ENCODE results near the gene PCDHGA8. TPM values are rescaled to one million over a fixed set of nuclear protein-coding genes. Genes with fewer than 3 reads are reported as not detected.
"Not testable (repeated sequence)": the region's sequence is repeated elsewhere in the genome, so short reads cannot be mapped to it uniquely, and the experiment has no call there.

PCDHGA8 gene
- total and polyA plus RNA-seq, 11 donors: 0.76 to 14.6 (median 8.1) TPM

DNA sequence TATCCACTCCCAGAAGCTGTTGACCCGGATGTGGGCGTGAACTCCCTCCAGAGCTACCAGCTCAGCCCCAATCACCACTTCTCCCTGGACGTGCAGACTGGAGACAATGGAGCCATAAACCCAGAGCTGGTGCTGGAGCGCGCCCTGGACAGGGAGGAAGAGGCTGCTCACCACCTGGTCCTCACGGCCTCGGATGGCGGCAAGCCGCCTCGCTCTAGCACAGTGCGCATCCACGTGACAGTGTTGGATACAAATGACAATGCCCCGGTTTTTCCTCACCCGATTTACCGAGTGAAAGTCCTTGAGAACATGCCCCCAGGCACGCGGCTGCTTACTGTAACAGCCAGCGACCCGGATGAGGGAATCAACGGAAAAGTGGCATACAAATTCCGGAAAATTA, 834 bp downstream of the PCDHGA8 start:
- intact Hi-C loops (cut with DNase I): no loop called here
- Histone ChIP-seq H3K4me1 (peaks cover 0 to 10% (median 0%) of the 10 kb centered on the region in 12 donors), H3K27ac (no peak overlapping the region), H3K9me3 (peaks cover 0 to 95% (median 64%) of the 10 kb centered on the region in 12 donors), H3K4me3 (no peak overlapping the region), H3K36me3 (peaks cover 0 to 12% (median 0%) of the 10 kb centered on the region in 9 donors), H3K27me3 (peaks cover 0 to 44% (median 0%) of the 10 kb centered on the region in 9 donors)
- no peak for ATAC-seq
- TF ChIP-seq, protein P1, sequence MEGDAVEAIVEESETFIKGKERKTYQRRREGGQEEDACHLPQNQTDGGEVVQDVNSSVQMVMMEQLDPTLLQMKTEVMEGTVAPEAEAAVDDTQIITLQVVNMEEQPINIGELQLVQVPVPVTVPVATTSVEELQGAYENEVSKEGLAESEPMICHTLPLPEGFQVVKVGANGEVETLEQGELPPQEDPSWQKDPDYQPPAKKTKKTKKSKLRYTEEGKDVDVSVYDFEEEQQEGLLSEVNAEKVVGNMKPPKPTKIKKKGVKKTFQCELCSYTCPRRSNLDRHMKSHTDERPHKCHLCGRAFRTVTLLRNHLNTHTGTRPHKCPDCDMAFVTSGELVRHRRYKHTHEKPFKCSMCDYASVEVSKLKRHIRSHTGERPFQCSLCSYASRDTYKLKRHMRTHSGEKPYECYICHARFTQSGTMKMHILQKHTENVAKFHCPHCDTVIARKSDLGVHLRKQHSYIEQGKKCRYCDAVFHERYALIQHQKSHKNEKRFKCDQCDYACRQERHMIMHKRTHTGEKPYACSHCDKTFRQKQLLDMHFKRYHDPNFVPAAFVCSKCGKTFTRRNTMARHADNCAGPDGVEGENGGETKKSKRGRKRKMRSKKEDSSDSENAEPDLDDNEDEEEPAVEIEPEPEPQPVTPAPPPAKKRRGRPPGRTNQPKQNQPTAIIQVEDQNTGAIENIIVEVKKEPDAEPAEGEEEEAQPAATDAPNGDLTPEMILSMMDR (IDR thresholded peaks at IDR 0.05): no peak
- TF ChIP-seq POLR2A (IDR thresholded peaks at IDR 0.05): no peak
- DNase-seq: no peak
- 48 to 63% (median 56%) methylated on average over 21 of the region's 21 CpGs for WGBS, 4 donors

DNA sequence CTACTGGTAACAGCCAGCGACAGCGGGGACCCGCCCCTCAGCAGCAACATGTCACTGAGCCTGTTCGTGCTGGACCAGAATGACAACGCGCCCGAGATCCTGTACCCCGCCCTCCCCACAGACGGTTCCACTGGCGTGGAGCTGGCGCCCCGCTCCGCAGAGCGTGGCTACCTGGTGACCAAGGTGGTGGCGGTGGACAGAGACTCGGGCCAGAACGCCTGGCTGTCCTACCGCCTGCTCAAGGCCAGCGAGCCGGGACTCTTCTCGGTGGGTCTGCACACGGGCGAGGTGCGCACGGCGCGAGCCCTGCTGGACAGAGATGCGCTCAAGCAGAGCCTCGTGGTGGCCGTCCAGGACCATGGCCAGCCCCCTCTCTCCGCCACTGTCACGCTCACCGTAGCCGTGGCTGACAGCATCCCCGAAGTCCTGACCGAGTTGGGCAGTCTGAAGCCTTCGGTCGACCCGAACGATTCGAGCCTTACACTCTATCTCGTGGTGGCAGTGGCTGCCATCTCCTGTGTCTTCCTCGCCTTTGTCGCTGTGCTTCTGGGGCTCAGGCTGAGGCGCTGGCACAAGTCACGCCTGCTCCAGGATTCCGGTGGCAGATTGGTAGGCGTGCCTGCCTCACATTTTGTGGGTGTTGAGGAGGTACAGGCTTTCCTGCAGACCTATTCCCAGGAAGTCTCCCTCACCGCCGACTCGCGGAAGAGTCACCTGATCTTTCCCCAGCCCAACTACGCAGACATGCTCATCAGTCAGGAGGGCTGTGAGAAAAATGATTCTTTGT, 2.2 kb downstream of the PCDHGA8 start:
- Histone ChIP-seq H3K4me1 (peaks cover 0 to 12% (median 4%) of the 10 kb centered on the region in 12 donors), H3K36me3 (peaks cover 0 to 12% (median 0%) of the 10 kb centered on the region in 9 donors), H3K9me3 (peaks cover 0 to 95% (median 63%) of the 10 kb centered on the region in 12 donors), H3K27me3 (peaks cover 0 to 43% (median 0%) of the 10 kb centered on the region in 9 donors)
- DNase-seq; H3K4me3 ChIP-seq; H3K27ac ChIP-seq; intact Hi-C loops (cut with DNase I); ATAC-seq: not testable (repeated sequence)
- whole genome bisulfite sequencing, 4 donors: 37 to 53% (median 43%) methylated on average over 24 to 46 of the region's 53 CpGs

DNA sequence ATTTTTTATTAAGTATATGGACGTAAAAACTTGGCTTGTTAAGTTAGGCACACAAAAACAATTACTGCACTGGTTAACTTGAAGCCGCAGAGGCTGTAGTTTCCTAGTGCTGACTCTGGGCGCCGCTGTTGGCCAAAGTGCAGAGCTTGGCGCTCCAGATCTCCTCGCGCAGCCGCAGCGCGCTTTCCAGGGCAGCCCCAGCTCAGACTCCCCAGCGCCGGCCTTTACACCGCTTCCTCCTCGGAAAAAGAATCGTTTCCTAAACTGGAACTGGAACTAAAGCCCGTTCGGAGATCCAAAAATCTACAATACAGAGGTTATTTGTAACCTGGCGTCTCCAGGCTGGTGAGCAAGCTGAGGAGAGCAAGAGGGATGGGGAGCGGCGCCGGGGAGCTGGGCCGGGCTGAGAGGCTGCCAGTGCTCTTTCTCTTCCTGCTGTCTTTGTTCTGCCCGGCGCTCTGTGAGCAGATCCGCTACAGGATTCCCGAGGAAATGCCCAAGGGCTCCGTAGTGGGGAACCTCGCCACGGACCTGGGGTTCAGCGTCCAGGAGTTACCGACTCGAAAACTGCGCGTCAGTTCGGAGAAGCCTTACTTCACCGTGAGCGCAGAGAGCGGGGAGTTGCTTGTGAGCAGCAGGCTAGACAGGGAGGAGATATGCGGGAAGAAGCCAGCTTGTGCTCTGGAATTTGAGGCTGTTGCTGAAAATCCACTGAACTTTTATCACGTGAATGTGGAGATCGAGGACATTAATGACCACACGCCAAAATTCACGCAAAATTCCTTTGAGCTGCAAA, 5.5 kb downstream of the PCDHGA8 start, which contains the start of gene PCDHGB5:
Gene PCDHGB5, plus strand, starts transcription at position 192 of the 796 bp plus-strand sequence. Its CDS starts 181 bp downstream, at position 373.
- DNase-seq: peak in 2 of 5 donors; percentile 70 to 78

DNA sequence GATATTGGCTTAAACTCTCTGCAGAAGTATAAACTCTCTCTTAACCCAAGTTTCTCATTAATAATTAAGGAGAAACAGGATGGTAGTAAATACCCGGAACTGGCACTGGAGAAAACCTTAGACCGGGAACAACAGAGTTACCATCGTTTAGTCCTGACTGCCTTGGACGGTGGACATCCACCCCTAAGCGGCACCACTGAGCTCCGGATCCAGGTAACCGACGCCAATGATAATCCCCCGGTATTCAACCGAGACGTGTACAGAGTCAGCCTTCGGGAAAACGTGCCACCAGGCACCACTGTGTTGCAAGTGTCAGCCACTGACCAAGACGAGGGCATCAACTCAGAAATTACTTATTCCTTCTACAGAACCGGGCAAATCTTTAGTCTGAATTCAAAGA, 6.2 kb downstream of the PCDHGA8 start:
- H3K4me1 ChIP-seq: peaks cover 0 to 12% (median 0%) of the 10 kb centered on the region in 12 donors
- ATAC-seq: peak in 2 of 4 donors; percentile 15 to 33
- DNase-seq: no peak
- H3K27me3 ChIP-seq: peaks cover 0 to 42% (median 0%) of the 10 kb centered on the region in 9 donors
- H3K36me3 ChIP-seq: peaks cover 0 to 4% (median 0%) of the 10 kb centered on the region in 9 donors
- intact Hi-C loops (cut with DNase I): no loop called here
- TF ChIP-seq, protein P1 (IDR thresholded peaks at IDR 0.05): peak in 1 of 12 donors; percentile 8
- no peak for TF ChIP-seq POLR2A (IDR thresholded peaks at IDR 0.05)
- no peak overlapping the region for H3K27ac ChIP-seq
- H3K9me3 ChIP-seq: peaks cover 0 to 97% (median 59%) of the 10 kb centered on the region in 12 donors
- H3K4me3 ChIP-seq: peak overlapping the region in 2 of 12 donors; percentile 19 to 26
- WGBS, 4 donors: 34 to 42% (median 39%) methylated on average over 14 to 15 of the region's 15 CpGs

More for the DNA sequence above, 5.5 kb downstream of the PCDHGA8 start, which contains the start of gene PCDHGB5:
- Histone ChIP-seq H3K4me1 (peaks cover 0 to 12% (median 0%) of the 10 kb centered on the region in 12 donors), H3K9me3 (peaks cover 0 to 97% (median 62%) of the 10 kb centered on the region in 12 donors), H3K4me3 (peak within 1 kb of the TSS in 10 of 12 donors; percentile 32 to 51 (median 42)), H3K27ac (peak within 1 kb of the TSS in 1 of 12 donors; percentile 20), H3K27me3 (peaks cover 0 to 36% (median 0%) of the 10 kb centered on the region in 9 donors)
- intact Hi-C loops (cut with DNase I); H3K36me3 ChIP-seq: not testable (repeated sequence)
- WGBS, 4 donors: 13 to 15% (median 14%) methylated on average over 25 to 26 of the region's 43 CpGs
- ATAC-seq: peak in 3 of 4 donors; percentile 88 to 96 (median 95)
- TF ChIP-seq, protein P1 (IDR thresholded peaks at IDR 0.05): peak; percentile 40 to 72 (median 58)

Measured in heart left ventricle (tissue), 16 donors.